ENCODE results near the gene NUDT13. TPM values are rescaled to one million over a fixed set of nuclear protein-coding genes. Genes with fewer than 3 reads are reported as not detected.

NUDT13 gene
- total RNA-seq, 1 donor from 2014 or later, result 2.8 TPM

- Histone ChIP-seq H3K27ac (no peak overlapping the region), H3K4me1 (peaks cover 11% of the 10 kb centered on the region), H3K36me3 (peaks cover 39% of the 10 kb centered on the region), H3K27me3 (ENCODE audit: low read depth) (no peaks in the 10 kb centered on the region), H3K9me3 (no peaks in the 10 kb centered on the region), H3K4me3 (no peak overlapping the region)
- ATAC-seq (no peak), DNase-seq (no peak)
- intact Hi-C loops (cut with DNase I), result no loop called here
- no peak for TF ChIP-seq CTCF (IDR thresholded peaks at IDR 0.05)
Measured at GRCh38 chr10:73172867-73173266, 62.6 kb downstream of the NUDT13 start.

GRCh38 chr10:73174148-73174925 lies 64.1 kb downstream of the NUDT13 start:
- intact Hi-C loops (cut with DNase I), result no loop called here
- no peaks in the 10 kb centered on the region for H3K27me3 ChIP-seq (ENCODE audit: low read depth)
- no peaks in the 10 kb centered on the region for H3K9me3 ChIP-seq
- no peak for TF ChIP-seq CTCF (IDR thresholded peaks at IDR 0.05)
- no peak overlapping the region for H3K4me3 ChIP-seq
- DNase-seq (no peak), ATAC-seq (no peak)
- no peak overlapping the region for H3K27ac ChIP-seq
- H3K36me3 ChIP-seq, result peaks cover 52% of the 10 kb centered on the region
- peaks cover under 1% of the 10 kb centered on the region for H3K4me1 ChIP-seq

Other genes starting within 250 kb of the NUDT13 start
- gene OIT3, start 216.7 kb upstream of the NUDT13 start, total RNA-seq, result 0.18 TPM
- gene PLA2G12B, start 155.6 kb upstream of the NUDT13 start, total RNA-seq, result 2.0 TPM
- gene P4HA1, start 13.6 kb upstream of the NUDT13 start, total RNA-seq, result 59.9 TPM
- 26.3 TPM for gene ECD, start 57.6 kb downstream of the NUDT13 start, total RNA-seq
- gene FAM149B1, start 57.7 kb downstream of the NUDT13 start, total RNA-seq, result 23.5 TPM
- gene DNAJC9, start 136.8 kb downstream of the NUDT13 start, total RNA-seq, result 13.9 TPM
- gene MRPS16, start 142.2 kb downstream of the NUDT13 start, total RNA-seq, result 55.9 TPM
- 11.3 TPM for gene CFAP70, start 248.4 kb downstream of the NUDT13 start, total RNA-seq